Measurements from ENCODE around the gene GCSAM.

The GCSAM gene

DNA sequence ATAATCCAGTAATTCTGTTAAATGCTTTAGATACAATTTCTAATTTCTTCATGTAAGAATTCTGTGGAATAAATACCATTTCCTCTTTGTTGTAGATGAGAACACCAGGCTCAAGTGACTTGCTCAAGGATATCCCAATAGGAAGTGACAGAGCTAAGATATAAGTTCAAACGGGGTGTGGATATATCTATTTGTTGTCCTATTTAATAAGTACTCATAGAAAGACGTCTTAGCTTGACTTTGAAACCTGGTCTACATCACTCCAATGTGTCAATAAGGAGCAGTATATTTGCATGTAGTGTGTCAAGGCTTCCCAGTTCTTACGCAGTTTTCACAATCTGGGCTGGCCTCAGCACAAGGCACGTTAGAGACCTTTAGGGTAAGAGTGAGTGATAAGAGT lies 4.7 kb upstream of the GCSAM start:
- H3K4me3 ChIP-seq (ENCODE audit: low read depth in 1 of 2, low read length in 2 of 2): no peak overlapping the region
- no peaks in the 10 kb centered on the region for H3K27me3 ChIP-seq (ENCODE audit: control insufficient read depth in 1 of 2, insufficient read depth in 2 of 2, low read length in 2 of 2)
- no peaks in the 10 kb centered on the region for H3K36me3 ChIP-seq (ENCODE audit: insufficient read depth, low read length)
- H3K27ac ChIP-seq (ENCODE audit: low read depth, low read length): no peak overlapping the region
- no peaks in the 10 kb centered on the region for H3K9me3 ChIP-seq (ENCODE audit: low read length)
- no peak overlapping the region for H3K9ac ChIP-seq (ENCODE audit: low read length)
- no peaks in the 10 kb centered on the region for H3K4me1 ChIP-seq (ENCODE audit: insufficient read depth, low read length)

DNA sequence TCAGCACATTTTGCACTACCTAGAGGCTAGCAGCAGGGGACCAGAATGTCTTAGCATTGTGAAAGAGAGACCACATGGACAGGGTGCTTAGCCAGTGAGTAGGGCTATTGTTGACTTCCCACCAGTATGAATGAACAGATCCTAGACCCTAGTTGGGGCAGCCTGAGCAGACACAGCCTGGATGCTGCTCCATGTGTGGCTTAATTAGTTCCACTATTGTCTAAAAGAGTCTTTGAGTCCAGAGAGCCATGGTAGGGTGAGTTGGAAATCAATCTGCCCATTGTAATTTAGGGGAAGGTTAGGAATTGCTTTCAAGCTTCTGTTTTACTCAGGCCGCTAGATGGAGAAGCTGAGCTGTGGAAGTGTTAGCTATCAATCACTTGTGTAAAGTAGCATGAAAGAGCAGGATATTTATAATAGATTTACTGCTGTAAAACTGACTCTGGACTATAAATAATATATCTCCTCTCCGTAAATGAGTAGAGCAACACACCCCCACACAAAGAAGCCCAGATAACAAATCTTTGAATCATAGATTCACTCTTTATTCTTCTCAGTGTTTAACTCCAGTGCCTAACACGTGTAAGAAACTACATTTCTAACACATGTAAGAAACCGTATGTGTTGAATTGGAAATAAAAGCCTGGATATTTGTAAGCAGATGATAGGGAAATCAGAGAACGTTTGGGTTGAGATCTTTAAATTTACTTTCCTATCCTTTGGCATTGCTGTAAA lies 4.1 kb upstream of the GCSAM start:
- no peaks in the 10 kb centered on the region for H3K4me1 ChIP-seq (ENCODE audit: insufficient read depth, low read length)
- no peak overlapping the region for H3K27ac ChIP-seq (ENCODE audit: low read depth, low read length)
- no peaks in the 10 kb centered on the region for H3K9me3 ChIP-seq (ENCODE audit: low read length)
- H3K36me3 ChIP-seq (ENCODE audit: insufficient read depth, low read length): no peaks in the 10 kb centered on the region
- H3K27me3 ChIP-seq (ENCODE audit: control insufficient read depth in 1 of 2, insufficient read depth in 2 of 2, low read length in 2 of 2): no peaks in the 10 kb centered on the region
- H3K9ac ChIP-seq (ENCODE audit: low read length): no peak overlapping the region
- no peak overlapping the region for H3K4me3 ChIP-seq (ENCODE audit: low read depth in 1 of 2, low read length in 2 of 2)

DNA sequence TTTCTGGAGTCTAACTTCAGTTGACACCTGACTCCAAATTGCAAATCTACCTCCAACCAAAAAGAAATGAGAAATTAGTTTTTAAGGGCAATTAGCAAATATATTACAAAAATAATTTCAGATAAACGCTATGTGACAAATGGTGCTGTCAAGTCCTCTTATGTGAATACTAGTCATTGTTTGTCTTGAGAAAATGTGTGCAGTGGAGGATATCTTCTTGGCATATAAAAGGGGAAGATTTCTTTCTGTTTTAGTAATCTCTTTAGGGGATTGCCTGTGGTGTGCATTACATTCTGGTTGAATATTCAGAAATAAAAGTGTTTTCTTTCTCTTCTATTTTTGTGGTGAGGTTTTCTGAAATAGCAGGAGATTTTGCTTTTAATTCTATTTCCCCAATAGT lies 3.0 kb upstream of the GCSAM start:
- Histone ChIP-seq H3K27me3 (ENCODE audit: control insufficient read depth in 1 of 2, insufficient read depth in 2 of 2, low read length in 2 of 2) (no peaks in the 10 kb centered on the region), H3K27ac (ENCODE audit: low read depth, low read length) (no peak overlapping the region), H3K9ac (ENCODE audit: low read length) (no peak overlapping the region), H3K4me1 (ENCODE audit: insufficient read depth, low read length) (no peaks in the 10 kb centered on the region), H3K36me3 (ENCODE audit: insufficient read depth, low read length) (no peaks in the 10 kb centered on the region), H3K4me3 (ENCODE audit: low read depth in 1 of 2, low read length in 2 of 2) (no peak overlapping the region), H3K9me3 (ENCODE audit: low read length) (no peaks in the 10 kb centered on the region)

DNA sequence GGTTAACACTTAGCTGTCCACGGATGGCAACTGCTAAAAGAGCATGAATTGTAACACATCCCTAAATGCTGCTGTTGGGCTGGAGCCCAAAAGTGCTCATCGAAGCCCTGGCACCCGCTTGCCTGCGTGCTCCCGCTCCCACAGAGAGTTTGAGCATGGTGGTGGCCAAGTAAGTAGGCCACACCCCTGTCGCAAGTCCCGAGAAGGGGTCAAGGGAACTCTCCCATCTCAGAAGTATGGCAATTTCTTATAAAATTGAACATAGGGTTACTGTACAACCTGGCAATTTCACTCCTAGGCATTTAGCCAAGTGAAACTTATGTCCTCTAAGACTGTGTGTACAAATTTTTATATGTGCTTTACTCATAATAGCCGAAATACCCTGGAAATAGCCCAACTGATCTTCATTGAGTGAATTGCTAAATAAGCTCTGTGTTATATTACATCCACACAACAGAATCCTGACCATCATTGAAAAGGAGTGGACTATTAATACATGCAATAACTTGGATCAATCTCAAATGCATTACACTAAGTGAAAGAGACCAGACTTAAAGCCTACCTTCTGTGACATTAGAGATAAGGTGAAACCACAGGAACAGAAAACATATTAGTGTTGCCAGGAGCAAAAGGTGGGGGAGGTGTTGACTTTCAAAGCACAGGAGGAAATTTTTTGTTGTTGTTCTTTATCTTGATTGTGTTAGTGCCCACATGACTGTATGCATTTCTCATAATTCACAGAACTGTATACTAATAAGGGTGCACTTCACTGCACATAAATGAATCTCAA lies 1.5 kb upstream of the GCSAM start:
- H3K27me3 ChIP-seq (ENCODE audit: control insufficient read depth in 1 of 2, insufficient read depth in 2 of 2, low read length in 2 of 2): no peaks in the 10 kb centered on the region
- no peaks in the 10 kb centered on the region for H3K9me3 ChIP-seq (ENCODE audit: low read length)
- no peak overlapping the region for H3K4me3 ChIP-seq (ENCODE audit: low read depth in 1 of 2, low read length in 2 of 2)
- H3K9ac ChIP-seq (ENCODE audit: low read length): no peak overlapping the region
- H3K4me1 ChIP-seq (ENCODE audit: insufficient read depth, low read length): no peaks in the 10 kb centered on the region
- no peak overlapping the region for H3K27ac ChIP-seq (ENCODE audit: low read depth, low read length)
- no peaks in the 10 kb centered on the region for H3K36me3 ChIP-seq (ENCODE audit: insufficient read depth, low read length)

DNA sequence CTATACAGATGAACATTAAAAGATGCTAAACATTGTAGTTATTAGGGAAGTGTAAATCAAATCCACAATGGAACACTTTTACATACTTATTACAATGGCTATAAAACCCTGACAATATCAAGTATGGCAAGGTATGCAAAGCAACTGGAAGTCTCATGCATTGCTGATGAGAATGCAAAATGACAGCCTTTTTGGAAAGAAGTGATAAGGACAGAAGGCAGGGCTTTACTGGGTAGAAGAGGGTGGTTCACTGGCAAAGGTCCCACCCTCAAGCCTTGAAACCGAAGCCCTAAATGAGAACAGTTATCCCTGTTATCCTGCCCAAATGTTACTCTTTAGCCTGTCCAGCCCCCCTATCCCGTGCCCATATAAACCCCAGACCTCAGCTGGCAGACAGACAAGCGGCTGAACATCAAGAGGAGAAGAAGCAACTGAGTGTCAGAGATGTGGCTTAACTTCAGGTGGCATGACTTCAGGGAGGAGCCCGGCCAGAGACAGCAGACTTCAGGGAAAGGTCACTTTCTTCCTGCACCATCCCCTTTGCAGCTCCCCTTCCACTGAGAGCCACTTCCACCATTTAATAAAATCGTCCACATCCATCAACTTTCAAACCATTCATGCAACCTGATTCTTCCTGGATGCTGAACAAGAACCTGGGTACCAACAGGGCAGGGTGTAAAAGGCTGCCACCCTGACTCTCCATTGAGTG lies 732 bp upstream of the GCSAM start:
- no peak overlapping the region for H3K27ac ChIP-seq (ENCODE audit: low read depth, low read length)
- no peaks in the 10 kb centered on the region for H3K9me3 ChIP-seq (ENCODE audit: low read length)
- H3K36me3 ChIP-seq (ENCODE audit: insufficient read depth, low read length): no peaks in the 10 kb centered on the region
- no peak overlapping the region for H3K9ac ChIP-seq (ENCODE audit: low read length)
- H3K27me3 ChIP-seq (ENCODE audit: control insufficient read depth in 1 of 2, insufficient read depth in 2 of 2, low read length in 2 of 2): no peaks in the 10 kb centered on the region
- no peaks in the 10 kb centered on the region for H3K4me1 ChIP-seq (ENCODE audit: insufficient read depth, low read length)
- H3K4me3 ChIP-seq (ENCODE audit: low read depth in 1 of 2, low read length in 2 of 2): no peak overlapping the region

DNA sequence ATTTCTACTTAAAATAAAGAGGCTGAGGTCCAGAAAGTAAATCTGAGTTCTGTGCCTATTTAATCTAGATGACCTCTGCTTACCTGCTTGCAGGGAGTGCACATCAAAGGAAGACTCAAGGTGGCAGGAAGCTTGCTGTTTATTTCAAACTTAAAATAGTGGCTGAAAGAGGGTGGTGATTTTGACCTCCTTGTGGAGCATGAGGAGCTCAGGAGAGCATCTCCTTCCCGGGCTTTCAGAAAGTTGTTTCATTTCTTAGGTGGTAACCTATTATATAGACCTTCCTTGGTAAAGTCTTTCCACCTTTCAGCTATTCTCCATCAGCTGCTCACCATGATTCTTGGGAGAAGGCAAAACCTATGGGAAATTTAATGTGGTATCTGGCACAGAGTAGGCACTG lies 494 bp downstream of the GCSAM start:
- Histone ChIP-seq H3K27ac (ENCODE audit: low read depth, low read length) (no peak overlapping the region), H3K36me3 (ENCODE audit: insufficient read depth, low read length) (no peaks in the 10 kb centered on the region), H3K4me3 (ENCODE audit: low read depth in 1 of 2, low read length in 2 of 2) (no peak overlapping the region), H3K4me1 (ENCODE audit: insufficient read depth, low read length) (no peaks in the 10 kb centered on the region), H3K9me3 (ENCODE audit: low read length) (no peaks in the 10 kb centered on the region), H3K9ac (ENCODE audit: low read length) (no peak overlapping the region), H3K27me3 (ENCODE audit: control insufficient read depth in 1 of 2, insufficient read depth in 2 of 2, low read length in 2 of 2) (no peaks in the 10 kb centered on the region)

DNA sequence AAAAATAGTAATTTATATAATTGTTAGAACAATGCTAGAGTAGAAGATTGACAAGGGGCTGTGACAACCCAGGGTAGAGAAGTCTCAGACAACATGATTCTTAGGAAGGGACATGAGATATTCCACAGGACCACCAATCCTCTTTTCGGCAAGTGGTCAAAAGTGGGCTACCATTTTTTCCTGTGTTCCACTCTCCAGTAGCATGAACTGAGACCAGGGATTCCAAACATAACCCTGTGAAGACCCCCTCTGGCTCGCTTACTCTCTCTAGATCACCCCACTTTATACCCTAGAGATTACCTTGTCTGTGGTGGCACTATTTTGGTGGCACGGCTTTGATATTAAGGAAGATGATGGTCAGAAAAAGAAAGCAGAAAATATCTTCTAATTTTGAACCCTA lies 960 bp downstream of the GCSAM start:
- Histone ChIP-seq H3K27me3 (ENCODE audit: control insufficient read depth in 1 of 2, insufficient read depth in 2 of 2, low read length in 2 of 2) (no peaks in the 10 kb centered on the region), H3K27ac (ENCODE audit: low read depth, low read length) (no peak overlapping the region), H3K36me3 (ENCODE audit: insufficient read depth, low read length) (no peaks in the 10 kb centered on the region), H3K4me1 (ENCODE audit: insufficient read depth, low read length) (no peaks in the 10 kb centered on the region), H3K9ac (ENCODE audit: low read length) (no peak overlapping the region), H3K9me3 (ENCODE audit: low read length) (no peaks in the 10 kb centered on the region), H3K4me3 (ENCODE audit: low read depth in 1 of 2, low read length in 2 of 2) (no peak overlapping the region)

DNA sequence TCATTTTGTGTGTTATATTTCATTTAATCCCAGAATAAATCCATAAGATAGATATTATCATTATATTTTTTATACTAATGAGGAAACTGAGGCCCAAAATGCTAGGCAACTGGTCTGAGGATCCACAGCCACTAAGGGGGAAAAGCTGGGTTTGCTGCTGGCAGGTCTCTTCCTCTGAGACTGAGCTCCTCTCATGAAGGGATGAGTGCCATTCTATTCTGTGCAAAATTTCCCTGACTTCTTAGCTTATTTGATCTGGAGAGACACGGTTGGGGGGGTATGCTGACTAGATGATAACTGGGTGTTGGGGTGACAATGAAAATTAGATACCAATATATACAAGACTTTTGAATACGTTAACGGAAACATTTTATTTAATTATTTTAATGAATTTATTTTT lies 1.9 kb downstream of the GCSAM start:
- no peaks in the 10 kb centered on the region for H3K4me1 ChIP-seq (ENCODE audit: insufficient read depth, low read length)
- H3K27me3 ChIP-seq (ENCODE audit: control insufficient read depth in 1 of 2, insufficient read depth in 2 of 2, low read length in 2 of 2): no peaks in the 10 kb centered on the region
- H3K9ac ChIP-seq (ENCODE audit: low read length): no peak overlapping the region
- no peaks in the 10 kb centered on the region for H3K9me3 ChIP-seq (ENCODE audit: low read length)
- H3K36me3 ChIP-seq (ENCODE audit: insufficient read depth, low read length): no peaks in the 10 kb centered on the region
- H3K4me3 ChIP-seq (ENCODE audit: low read depth in 1 of 2, low read length in 2 of 2): no peak overlapping the region
- no peak overlapping the region for H3K27ac ChIP-seq (ENCODE audit: low read depth, low read length)

DNA sequence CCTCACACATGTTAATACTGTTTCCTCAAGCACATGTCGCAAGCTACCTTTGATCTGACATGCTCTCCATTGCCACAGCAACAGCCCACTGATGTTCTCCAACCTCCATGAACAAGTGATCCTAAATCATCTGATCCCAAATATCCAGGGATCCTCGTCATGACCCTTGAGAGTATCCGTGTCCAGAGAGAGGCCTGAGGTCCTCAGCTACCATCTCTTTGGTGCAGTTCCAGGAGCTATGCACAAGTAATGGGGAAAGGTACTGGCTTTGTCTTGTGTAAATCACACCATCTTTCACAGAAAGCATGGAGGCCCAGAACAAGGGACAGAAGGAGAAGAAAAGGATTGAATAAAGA lies 2.4 kb downstream of the GCSAM start:
- H3K4me3 ChIP-seq (ENCODE audit: low read depth in 1 of 2, low read length in 2 of 2): no peak overlapping the region
- H3K36me3 ChIP-seq (ENCODE audit: insufficient read depth, low read length): no peaks in the 10 kb centered on the region
- H3K9me3 ChIP-seq (ENCODE audit: low read length): no peaks in the 10 kb centered on the region
- no peaks in the 10 kb centered on the region for H3K27me3 ChIP-seq (ENCODE audit: control insufficient read depth in 1 of 2, insufficient read depth in 2 of 2, low read length in 2 of 2)
- H3K27ac ChIP-seq (ENCODE audit: low read depth, low read length): no peak overlapping the region
- H3K4me1 ChIP-seq (ENCODE audit: insufficient read depth, low read length): no peaks in the 10 kb centered on the region
- no peak overlapping the region for H3K9ac ChIP-seq (ENCODE audit: low read length)

DNA sequence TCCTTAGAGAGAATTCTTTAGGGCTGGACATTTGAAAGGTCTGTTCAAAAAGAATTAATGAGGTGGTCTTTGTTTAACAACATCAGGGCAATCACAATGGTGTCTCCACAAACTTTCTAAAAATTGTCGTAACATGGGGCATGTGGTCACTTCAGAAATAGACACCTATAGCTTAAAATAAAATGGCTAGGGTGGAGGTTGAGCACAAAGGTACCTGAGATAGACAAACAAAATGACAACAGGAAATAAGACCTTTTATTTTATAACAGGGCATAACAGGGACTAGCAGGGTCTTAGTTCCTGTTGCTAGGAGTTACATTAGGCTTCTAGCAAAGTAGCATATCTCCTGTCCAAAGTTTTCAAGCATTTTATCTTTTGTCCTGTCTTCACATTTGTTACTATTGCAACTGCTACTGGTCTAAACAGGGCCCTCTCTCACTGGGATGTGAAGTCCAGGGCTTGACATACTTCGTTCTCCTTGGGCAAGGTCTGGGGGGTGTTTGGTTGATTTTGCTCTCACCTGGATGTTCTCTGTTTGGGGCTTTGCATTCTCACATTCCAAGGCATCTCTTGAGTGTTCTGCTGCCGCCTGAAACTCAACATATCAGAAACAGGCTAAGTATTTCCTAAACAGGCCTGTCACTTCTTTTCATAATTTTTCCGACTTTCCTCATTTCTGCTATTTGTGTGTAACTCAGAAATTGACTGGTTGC lies 3.0 kb downstream of the GCSAM start:
- no peak overlapping the region for H3K4me3 ChIP-seq (ENCODE audit: low read depth in 1 of 2, low read length in 2 of 2)
- no peaks in the 10 kb centered on the region for H3K4me1 ChIP-seq (ENCODE audit: insufficient read depth, low read length)
- no peaks in the 10 kb centered on the region for H3K36me3 ChIP-seq (ENCODE audit: insufficient read depth, low read length)
- no peak overlapping the region for H3K27ac ChIP-seq (ENCODE audit: low read depth, low read length)
- H3K9ac ChIP-seq (ENCODE audit: low read length): no peak overlapping the region
- no peaks in the 10 kb centered on the region for H3K27me3 ChIP-seq (ENCODE audit: control insufficient read depth in 1 of 2, insufficient read depth in 2 of 2, low read length in 2 of 2)
- no peaks in the 10 kb centered on the region for H3K9me3 ChIP-seq (ENCODE audit: low read length)

Measured in muscle layer of colon (tissue), 2 donors.